GM08714 (cell line): ENCODE measurements around the gene HUS1.
A peak's percentile ranks its signal among the peaks of the same experiment; 100 is the strongest.
"Not testable (repeated sequence)": the region's sequence is repeated elsewhere in the genome, so short reads cannot be mapped to it uniquely, and the experiment has no call there.

Experiments
- H3K4me3 ChIP-seq: fragments of 200-500 bp; sonication (Bioruptor generic); 2 replicates; pipeline ENCODE4 v1.5.1; 2014; ENCODE audit warnings: mild to moderate bottlenecking, low read length, inconsistent platforms
- ZNF274 ChIP-seq: IDR thresholded peaks from 2 replicates; pipeline ENCODE4 v1.6.1; 2012; ENCODE audit warnings: mild to moderate bottlenecking, low read depth, low read length

HUS1 gene

GRCh38 chr7:47990592-47990991, 11.2 kb upstream of the HUS1 start:
- H3K4me3 ChIP-seq, result no peak overlapping the region
- no peak for TF ChIP-seq ZNF274

- H3K4me3 ChIP-seq, result not testable (repeated sequence)
These were observed 10.4 kb upstream of the HUS1 start for GRCh38 chr7:47989607-47990400.

GRCh38 chr7:47988496-47989386, 9.3 kb upstream of the HUS1 start:
- H3K4me3 ChIP-seq, result no peak overlapping the region
- TF ChIP-seq ZNF274, result no peak

- H3K4me3 ChIP-seq, result no peak overlapping the region
- TF ChIP-seq ZNF274, result no peak
These were observed 3.2 kb upstream of the HUS1 start for GRCh38 chr7:47982610-47983009.

- H3K4me3 ChIP-seq, result not testable (repeated sequence)
These were observed 1.2 kb upstream of the HUS1 start for GRCh38 chr7:47980648-47981047.

GRCh38 chr7:47979832-47980181, 392 bp upstream of the HUS1 start:
- peak overlapping the region; percentile 17; the same call in 1 of the 2 replicates for H3K4me3 ChIP-seq
- TF ChIP-seq ZNF274, result no peak

GRCh38 chr7:47978790-47979144, 648 bp downstream of the HUS1 start:
- TF ChIP-seq ZNF274, result no peak
- peak overlapping the region; percentile 79 for H3K4me3 ChIP-seq

GRCh38 chr7:47973739-47974138, 5.7 kb downstream of the HUS1 start:
- no peak for TF ChIP-seq ZNF274
- H3K4me3 ChIP-seq, result no peak overlapping the region

GRCh38 chr7:47970761-47971160, 8.7 kb downstream of the HUS1 start:
- no peak overlapping the region for H3K4me3 ChIP-seq
- no peak for TF ChIP-seq ZNF274

GRCh38 chr7:47968847-47969774, 10.3 kb downstream of the HUS1 start:
- no peak for TF ChIP-seq ZNF274
- H3K4me3 ChIP-seq, result no peak overlapping the region

GRCh38 chr7:47967708-47968107, 11.7 kb downstream of the HUS1 start:
- H3K4me3 ChIP-seq, result no peak overlapping the region
- no peak for TF ChIP-seq ZNF274

- TF ChIP-seq ZNF274, result no peak
- H3K4me3 ChIP-seq, result no peak overlapping the region
These were observed 12.3 kb downstream of the HUS1 start for GRCh38 chr7:47967123-47967522.

- TF ChIP-seq ZNF274, result no peak
- H3K4me3 ChIP-seq, result no peak overlapping the region
These were observed 14.0 kb downstream of the HUS1 start for GRCh38 chr7:47965456-47965855.

GRCh38 chr7:47962262-47962661, 17.2 kb downstream of the HUS1 start:
- H3K4me3 ChIP-seq, result no peak overlapping the region
- TF ChIP-seq ZNF274, result no peak

GRCh38 chr7:47957156-47957555, 22.3 kb downstream of the HUS1 start:
- no peak overlapping the region for H3K4me3 ChIP-seq
- TF ChIP-seq ZNF274, result no peak
